Neutrophil (primary cell): ENCODE data around the gene PRR16.
A peak's percentile ranks its signal among the peaks of the same experiment; 100 is the strongest.

Source experiments
- H3K27ac ChIP-seq: fragments of 200-600 bp; sonication (generic); 2 replicates; pipeline ENCODE4 v1.5.1; 2016; ENCODE audit warnings: mild to moderate bottlenecking, moderate library complexity
- H3K27me3 ChIP-seq: fragments of 200-600 bp; sonication (generic); 2 replicates; pipeline ENCODE4 v1.6.0; 2016; ENCODE audit warnings: mild to moderate bottlenecking
- H3K36me3 ChIP-seq: fragments of 200-600 bp; sonication (generic); 2 replicates; pipeline ENCODE4 v1.5.1; 2017
- H3K4me1 ChIP-seq, 2 experiments: fragments of 200-600 bp in 1 of 2; sonication (generic) in 1 of 2; 1 replicate in 1 of 2; 2 replicates in 1 of 2; pipeline versions ENCODE4 v1.5.1 to v1.6.1; 2013 to 2016; ENCODE audit warnings: low read depth in 1 of 2, low read length in 1 of 2, mild to moderate bottlenecking in 1 of 2, moderate library complexity in 1 of 2; ENCODE audit not compliant: control insufficient read depth in 1 of 2, insufficient read depth in 1 of 2
- H3K4me3 ChIP-seq, 2 experiments: fragments of 200-600 bp in 1 of 2; sonication (generic) in 1 of 2; 1 replicate in 1 of 2; 2 replicates in 1 of 2; pipeline ENCODE4 v1.5.1; 2013 to 2016; ENCODE audit warnings: low read depth in 1 of 2, low read length in 1 of 2, mild to moderate bottlenecking in 1 of 2, moderate library complexity in 1 of 2
- H3K9me3 ChIP-seq: fragments of 200-600 bp; sonication (generic); 2 replicates; pipeline ENCODE4 v1.5.1; 2016
- TF ChIP-seq, protein P1 (sequence below): fragments of 200-600 bp; sonication (generic); IDR thresholded peaks from 2 replicates; pipeline ENCODE4 v1.5.1; 2016; ENCODE audit warnings: antibody characterized with exemption

Gene PRR16

DNA sequence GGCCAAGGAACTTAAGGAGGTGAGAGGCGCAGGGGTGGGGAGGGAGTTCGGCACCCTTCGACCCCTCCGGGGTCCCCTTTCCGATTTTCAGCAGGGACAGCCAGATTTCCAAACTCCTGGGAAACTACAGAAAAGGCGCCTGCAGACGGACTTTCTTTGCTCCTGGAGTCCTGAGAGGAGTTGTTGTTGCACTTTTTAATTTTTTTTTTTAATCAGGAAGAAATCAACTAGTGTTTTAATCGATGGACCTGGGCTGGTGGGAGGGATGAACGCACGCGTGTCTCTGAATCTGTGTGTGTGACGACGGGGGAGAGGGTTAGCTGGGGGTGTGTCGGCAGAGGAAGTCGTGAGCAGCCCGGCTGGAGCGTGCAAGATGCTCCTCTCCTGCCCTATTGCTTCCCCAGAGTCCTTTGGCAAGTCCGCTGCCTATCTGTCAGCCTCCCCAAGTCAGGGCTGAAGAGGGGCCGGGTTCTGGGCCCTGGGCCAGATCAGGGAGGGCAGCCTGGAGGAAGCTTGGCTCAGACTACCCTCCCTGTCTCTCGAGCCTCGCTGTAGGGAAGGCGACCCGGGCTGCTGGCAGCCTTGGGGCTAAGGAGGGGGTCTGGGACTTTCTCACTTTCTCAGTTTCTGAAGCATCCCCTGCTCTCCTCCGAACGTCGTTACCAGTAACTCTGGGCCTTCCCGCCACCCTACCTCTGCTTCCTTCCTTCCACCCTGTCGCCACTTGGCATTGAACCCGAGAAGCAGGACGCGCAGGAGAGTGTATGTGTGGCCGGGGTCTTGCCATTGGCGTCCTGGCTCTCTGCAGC is 731 bp downstream of the PRR16 start:
- Histone ChIP-seq H3K27me3 (peaks cover 66% of the 10 kb centered on the region), H3K36me3 (no peaks in the 10 kb centered on the region), H3K9me3 (no peaks in the 10 kb centered on the region), H3K4me3 (peak overlapping the region in 1 of 2 experiments; percentile 33), H3K4me1 (peaks cover 8 to 24% of the 10 kb centered on the region in 2 experiments), H3K27ac (no peak overlapping the region)
- TF ChIP-seq, protein P1, sequence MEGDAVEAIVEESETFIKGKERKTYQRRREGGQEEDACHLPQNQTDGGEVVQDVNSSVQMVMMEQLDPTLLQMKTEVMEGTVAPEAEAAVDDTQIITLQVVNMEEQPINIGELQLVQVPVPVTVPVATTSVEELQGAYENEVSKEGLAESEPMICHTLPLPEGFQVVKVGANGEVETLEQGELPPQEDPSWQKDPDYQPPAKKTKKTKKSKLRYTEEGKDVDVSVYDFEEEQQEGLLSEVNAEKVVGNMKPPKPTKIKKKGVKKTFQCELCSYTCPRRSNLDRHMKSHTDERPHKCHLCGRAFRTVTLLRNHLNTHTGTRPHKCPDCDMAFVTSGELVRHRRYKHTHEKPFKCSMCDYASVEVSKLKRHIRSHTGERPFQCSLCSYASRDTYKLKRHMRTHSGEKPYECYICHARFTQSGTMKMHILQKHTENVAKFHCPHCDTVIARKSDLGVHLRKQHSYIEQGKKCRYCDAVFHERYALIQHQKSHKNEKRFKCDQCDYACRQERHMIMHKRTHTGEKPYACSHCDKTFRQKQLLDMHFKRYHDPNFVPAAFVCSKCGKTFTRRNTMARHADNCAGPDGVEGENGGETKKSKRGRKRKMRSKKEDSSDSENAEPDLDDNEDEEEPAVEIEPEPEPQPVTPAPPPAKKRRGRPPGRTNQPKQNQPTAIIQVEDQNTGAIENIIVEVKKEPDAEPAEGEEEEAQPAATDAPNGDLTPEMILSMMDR: no peak

DNA sequence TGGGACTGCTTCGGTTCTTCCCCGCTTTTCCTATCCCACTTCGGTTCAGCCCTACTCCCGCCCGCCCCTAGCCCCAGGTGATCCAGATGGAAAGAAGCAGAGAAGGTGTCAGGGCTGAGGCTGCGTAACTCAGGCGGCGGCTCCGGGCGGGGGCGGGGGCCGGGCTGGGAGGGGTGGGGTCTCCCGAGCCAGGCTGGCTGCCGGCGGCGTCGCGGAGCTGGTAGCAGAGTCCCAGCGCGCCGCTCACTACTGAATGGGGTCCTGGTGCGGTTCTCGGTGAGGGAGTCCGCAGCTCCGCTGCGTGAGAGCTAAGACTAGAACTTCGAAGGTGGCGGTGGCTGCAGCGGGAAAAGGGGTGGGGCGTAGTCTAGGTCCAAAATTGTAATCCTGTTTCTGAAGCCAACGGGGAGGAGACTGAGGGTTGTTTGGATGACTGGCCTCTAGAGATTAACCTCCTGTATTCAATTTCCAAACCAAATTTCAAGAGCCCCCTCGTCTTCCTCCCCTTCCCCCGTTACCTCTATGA is 1.4 kb downstream of the PRR16 start:
- Histone ChIP-seq H3K9me3 (no peaks in the 10 kb centered on the region), H3K4me1 (peaks cover 8 to 24% of the 10 kb centered on the region in 2 experiments), H3K27ac (no peak overlapping the region), H3K36me3 (no peaks in the 10 kb centered on the region), H3K4me3 (peak overlapping the region in 1 of 2 experiments; percentile 33), H3K27me3 (peaks cover 66% of the 10 kb centered on the region)
- TF ChIP-seq, protein P1: no peak

DNA sequence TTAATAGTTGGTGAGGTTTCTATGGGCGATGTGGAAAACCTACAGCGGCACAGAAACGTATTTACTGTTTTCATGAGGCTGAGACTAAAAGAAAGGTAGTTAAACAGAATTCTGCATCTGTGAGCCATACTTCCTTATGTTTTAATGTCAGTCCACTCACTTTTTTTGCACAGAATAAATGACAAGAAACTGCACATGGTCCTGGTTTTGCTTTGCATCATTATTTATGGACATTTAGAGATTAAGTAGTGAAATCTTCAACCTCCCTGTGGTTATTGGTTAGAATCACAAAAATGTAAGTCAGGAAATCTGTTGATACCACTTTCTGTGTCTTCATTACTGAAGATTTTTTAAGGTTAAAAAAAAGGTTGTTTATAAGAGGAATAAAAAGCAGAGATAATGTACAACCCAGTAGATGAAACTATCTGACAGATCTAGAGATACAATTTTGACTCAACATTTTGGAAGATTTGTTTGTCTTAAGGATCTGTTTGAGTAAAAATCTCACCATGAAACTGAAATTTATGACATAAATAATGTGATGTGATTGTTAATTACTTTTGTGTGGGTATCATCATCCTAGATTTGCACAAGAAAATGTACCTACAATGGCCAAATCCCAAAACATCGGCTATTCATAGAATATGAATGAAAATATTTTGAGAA is 2.4 kb downstream of the PRR16 start:
- TF ChIP-seq, protein P1: no peak
- Histone ChIP-seq H3K27ac (no peak overlapping the region), H3K36me3 (no peaks in the 10 kb centered on the region), H3K9me3 (no peaks in the 10 kb centered on the region), H3K27me3 (peaks cover 66% of the 10 kb centered on the region), H3K4me3 (no peak overlapping the region), H3K4me1 (peaks cover 8 to 24% of the 10 kb centered on the region in 2 experiments)

DNA sequence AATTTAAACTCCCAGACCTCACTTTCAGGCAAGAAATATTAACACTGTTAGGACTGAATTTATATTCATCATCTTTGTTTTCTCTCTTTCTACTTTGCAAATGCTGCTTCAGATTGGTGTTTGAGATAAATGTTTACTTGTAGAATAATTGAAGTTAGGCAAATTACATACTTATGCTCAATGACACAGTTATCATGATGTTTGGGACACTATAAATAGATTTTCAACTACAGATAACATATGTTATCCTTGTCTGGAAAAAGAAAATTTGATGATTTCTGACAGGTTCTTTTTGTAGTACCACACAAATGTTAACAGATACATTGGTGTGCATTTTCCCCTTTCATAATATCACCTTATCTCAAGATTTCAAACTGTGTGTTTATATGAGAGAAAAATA is 7.9 kb downstream of the PRR16 start:
- Histone ChIP-seq H3K27me3 (peaks cover 13% of the 10 kb centered on the region), H3K4me3 (no peak overlapping the region), H3K27ac (no peak overlapping the region), H3K9me3 (no peaks in the 10 kb centered on the region), H3K4me1 (no peaks in the 10 kb centered on the region), H3K36me3 (no peaks in the 10 kb centered on the region)
- TF ChIP-seq, protein P1: no peak

DNA sequence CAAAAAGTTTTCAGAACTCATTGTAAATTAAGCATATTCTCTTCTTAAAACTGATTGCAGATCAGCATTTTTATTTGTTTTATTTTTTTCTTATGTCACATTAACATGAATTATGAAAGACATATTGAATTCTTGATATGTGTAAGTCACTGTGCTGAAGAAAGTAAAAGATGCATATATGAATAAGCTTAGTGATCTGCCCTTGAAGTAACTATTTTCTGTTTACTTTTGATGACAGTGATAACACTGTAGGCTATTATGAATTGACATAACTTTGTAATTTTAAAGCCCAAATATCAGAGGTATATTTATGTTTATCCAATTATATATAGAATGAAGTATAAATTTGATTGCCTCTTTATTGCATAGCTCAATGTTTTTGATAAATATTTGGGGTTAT is 8.8 kb downstream of the PRR16 start:
- no peak overlapping the region for H3K4me3 ChIP-seq
- no peaks in the 10 kb centered on the region for H3K9me3 ChIP-seq
- H3K27me3 ChIP-seq: peaks cover 3% of the 10 kb centered on the region
- H3K27ac ChIP-seq: no peak overlapping the region
- H3K36me3 ChIP-seq: no peaks in the 10 kb centered on the region
- H3K4me1 ChIP-seq: no peaks in the 10 kb centered on the region
- TF ChIP-seq, protein P1: no peak
